Stimulated activated effector memory CD8-positive, alpha-beta T cell treated with anti-CD3 and anti-CD28 coated beads, Interleukin-12 subunit alpha, Interleukin-12 subunit beta, amount 100 ng/mL, for 72 hours (primary cell): ENCODE measurements around the gene FTO.

Experiments
- ATAC-seq: fragments of 150-1000 bp; cut with Tn5 transposase; 2 replicates; pipeline ENCODE4 v1.10.0; 2021
- DNase-seq, 2 donors: peaks; one replicate each; pipeline ENCODE4 v3.0.0; 2021 to 2022; ENCODE audit warnings: low spot score in 2 of 2
- H3K27ac Mint-ChIP-seq: one replicate; pipeline ENCODE4 v1.8.0; 2022; ENCODE audit warnings: mild to moderate bottlenecking, mixed read lengths
- H3K36me3 Mint-ChIP-seq: one replicate; pipeline ENCODE4 v1.8.0; 2022; ENCODE audit warnings: mild to moderate bottlenecking, mixed read lengths
- H3K4me1 Mint-ChIP-seq: one replicate; pipeline ENCODE4 v1.8.0; 2022; ENCODE audit warnings: mixed read lengths
- H3K4me3 Mint-ChIP-seq: one replicate; pipeline ENCODE4 v1.8.0; 2022; ENCODE audit warnings: mild to moderate bottlenecking, mixed read lengths
- H3K9me3 Mint-ChIP-seq: one replicate; pipeline ENCODE4 v1.8.0; 2022; ENCODE audit warnings: mixed read lengths

Gene FTO

DNA sequence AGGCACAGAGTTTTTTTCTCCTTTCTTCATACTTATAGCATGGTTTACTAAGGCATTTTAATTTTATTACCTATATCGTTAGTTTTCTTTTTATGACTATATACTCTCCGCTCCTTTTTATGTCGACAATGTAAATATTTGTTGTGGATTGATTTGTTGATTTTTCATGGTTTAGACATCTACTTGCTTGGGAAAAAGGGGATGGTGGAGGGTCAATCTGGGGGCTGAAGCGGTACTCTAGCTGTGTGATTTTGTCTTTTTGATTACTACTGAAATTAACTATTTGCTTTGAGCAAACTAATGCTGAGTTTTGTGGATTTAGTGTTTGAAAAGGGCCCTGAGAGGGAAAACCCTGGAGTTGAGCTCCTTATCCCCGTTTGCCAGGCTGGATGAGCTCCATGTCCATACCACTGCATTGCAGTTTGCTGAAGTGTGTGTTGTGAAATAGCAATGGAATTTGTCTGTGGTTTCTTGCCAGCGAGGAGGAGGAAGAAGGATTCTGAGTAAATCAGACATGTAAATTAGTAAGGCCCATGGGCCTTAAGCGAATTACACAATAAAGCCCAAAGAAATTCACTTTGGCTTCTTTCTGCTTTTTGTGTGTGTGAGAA lies 72.0 kb downstream of the FTO start:
- no peak overlapping the region for H3K4me3 Mint-ChIP-seq
- no peaks in the 10 kb centered on the region for H3K9me3 Mint-ChIP-seq
- no peaks in the 10 kb centered on the region for H3K36me3 Mint-ChIP-seq
- DNase-seq, result no peak
- no peak for ATAC-seq
- peaks cover 32% of the 10 kb centered on the region for H3K4me1 Mint-ChIP-seq
- H3K27ac Mint-ChIP-seq, result no peak overlapping the region

DNA sequence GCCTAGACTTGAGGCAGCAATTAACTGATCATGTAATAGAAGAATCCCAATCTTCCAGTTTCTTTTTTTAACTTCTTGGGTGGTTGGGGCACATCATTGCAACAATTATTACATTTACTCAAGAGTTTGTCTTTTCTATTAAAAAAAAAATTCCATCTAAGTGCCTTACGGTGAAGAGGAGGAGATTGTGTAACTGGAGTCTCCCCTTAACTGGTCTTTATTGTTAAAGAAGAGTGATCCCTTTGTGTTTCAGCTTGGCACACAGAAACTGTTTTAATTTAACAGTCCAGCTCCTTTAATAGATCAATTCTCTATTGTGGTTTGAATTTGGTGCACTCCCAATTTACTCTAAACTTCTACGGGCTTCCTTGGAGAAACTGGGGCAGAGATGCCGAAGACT lies 75.2 kb downstream of the FTO start:
- Mint-ChIP-seq H3K9me3 (no peaks in the 10 kb centered on the region), H3K27ac (no peak overlapping the region), H3K4me1 (peaks cover 47% of the 10 kb centered on the region), H3K4me3 (no peak overlapping the region), H3K36me3 (no peaks in the 10 kb centered on the region)
- no peak for DNase-seq
- no peak for ATAC-seq

DNA sequence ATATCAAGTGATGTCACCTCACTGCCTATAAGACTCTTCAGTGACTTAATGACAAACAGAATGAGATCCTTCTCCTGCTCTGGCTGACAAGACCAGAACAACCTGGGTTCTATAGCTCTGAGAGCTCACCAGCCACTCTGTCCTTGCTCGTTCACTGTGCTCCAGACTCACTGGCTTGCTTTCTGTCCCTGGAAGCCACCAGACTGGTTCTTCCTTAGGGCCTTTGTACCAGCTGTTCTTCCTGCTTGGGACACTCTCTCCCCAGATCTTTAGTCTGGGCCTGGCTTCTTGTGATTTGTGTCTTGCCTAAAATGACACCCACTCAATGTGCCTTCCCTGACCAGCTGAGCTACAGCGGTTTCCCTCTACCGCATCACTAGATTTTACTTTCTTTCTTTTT lies 76.1 kb downstream of the FTO start:
- Mint-ChIP-seq H3K4me1 (peaks cover 45% of the 10 kb centered on the region), H3K9me3 (no peaks in the 10 kb centered on the region), H3K36me3 (no peaks in the 10 kb centered on the region), H3K4me3 (no peak overlapping the region), H3K27ac (no peak overlapping the region)
- DNase-seq, result no peak
- no peak for ATAC-seq

DNA sequence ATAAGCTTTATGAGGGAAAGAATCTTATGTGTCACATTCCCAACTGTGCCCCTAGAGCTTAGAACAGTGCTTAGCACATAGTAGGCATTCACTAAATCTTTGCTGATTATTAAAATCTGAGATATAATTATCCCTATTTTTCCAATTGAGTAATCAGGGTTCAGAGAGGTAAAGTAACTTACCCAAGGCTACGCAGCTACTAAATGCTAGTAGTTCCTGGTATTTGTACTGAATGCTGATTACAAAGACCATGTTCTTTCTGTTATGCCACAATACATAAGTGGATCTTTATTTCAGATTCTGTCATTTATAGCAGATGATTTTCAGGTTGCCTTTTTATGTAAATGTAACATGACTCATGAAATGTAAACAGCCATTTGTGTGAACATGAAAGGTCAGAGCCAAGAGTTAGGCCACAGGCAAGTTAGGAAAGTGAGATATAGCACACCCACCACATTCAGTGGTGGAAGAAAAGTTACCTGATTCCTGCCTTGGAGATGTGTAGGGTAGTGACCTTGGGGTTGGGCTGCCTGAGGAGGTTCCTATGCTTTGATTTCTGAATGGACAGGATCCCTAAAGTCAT lies 77.2 kb downstream of the FTO start:
- peaks cover 41% of the 10 kb centered on the region for H3K4me1 Mint-ChIP-seq
- ATAC-seq (peak; percentile 62), DNase-seq (no peak)
- H3K27ac Mint-ChIP-seq, result no peak overlapping the region
- H3K36me3 Mint-ChIP-seq, result no peaks in the 10 kb centered on the region
- H3K9me3 Mint-ChIP-seq, result no peaks in the 10 kb centered on the region
- H3K4me3 Mint-ChIP-seq, result no peak overlapping the region

DNA sequence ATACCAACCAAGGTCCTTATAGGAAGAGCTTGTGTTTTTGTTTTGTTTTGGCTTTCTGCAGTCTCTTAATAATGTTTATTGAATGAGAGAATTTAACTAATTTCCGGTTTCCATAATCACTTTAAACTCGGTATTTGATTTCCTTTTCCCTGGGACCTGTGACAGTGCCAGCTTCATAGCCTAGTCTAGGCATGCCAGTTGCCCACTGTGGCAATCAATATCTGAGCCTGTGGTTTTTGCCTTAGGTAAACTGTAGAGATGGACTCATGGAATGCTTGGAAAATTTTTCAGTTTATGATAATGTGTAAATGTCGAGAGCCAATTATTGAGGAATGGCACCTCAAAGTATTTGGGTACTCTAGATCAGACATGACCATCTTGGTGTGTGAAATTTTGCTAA lies 78.2 kb downstream of the FTO start:
- H3K36me3 Mint-ChIP-seq, result no peaks in the 10 kb centered on the region
- H3K9me3 Mint-ChIP-seq, result no peaks in the 10 kb centered on the region
- ATAC-seq, result no peak
- DNase-seq, result no peak
- no peak overlapping the region for H3K4me3 Mint-ChIP-seq
- H3K4me1 Mint-ChIP-seq, result peaks cover 39% of the 10 kb centered on the region
- no peak overlapping the region for H3K27ac Mint-ChIP-seq

DNA sequence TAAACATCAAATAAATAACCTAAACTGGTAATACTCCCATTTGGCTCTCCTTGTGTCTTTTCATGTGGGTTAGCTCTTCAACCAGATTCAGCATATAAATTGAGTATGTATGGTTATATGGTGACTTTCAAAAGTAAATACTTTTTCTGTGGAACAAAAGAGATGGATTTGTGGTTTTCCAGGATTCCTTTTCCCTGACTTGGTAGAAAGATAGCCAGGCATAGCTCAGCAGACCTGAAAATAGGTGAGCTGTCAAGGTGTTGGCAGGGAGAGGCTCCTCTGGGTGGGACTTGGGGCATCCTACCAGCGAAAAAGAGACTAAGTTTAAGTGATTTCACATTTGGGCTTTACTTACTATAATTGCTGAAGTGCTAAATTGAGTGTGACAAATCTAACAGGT lies 80.3 kb downstream of the FTO start:
- DNase-seq (no peak), ATAC-seq (no peak)
- Mint-ChIP-seq H3K36me3 (no peaks in the 10 kb centered on the region), H3K4me3 (no peak overlapping the region), H3K27ac (no peak overlapping the region), H3K4me1 (peaks cover 39% of the 10 kb centered on the region), H3K9me3 (no peaks in the 10 kb centered on the region)

DNA sequence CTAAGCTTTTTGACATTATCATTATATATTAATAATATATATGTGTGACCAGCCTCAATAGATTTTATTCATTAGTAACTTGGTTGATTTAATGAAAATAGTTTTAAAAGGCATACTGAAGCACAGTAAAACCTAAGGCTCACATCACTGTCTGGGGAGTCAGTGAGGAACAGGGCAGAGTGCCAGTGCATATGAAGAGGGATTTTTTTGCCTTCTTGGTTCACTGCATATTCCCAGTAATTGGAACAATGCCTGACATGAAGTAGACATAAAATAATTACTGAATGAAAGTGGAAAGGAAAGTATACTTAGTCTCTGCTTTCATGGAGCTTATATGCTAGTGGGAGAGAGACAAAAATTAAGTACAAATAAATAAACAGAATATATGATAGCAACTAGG lies 81.1 kb downstream of the FTO start:
- H3K4me1 Mint-ChIP-seq, result peaks cover 34% of the 10 kb centered on the region
- no peaks in the 10 kb centered on the region for H3K9me3 Mint-ChIP-seq
- H3K36me3 Mint-ChIP-seq, result no peaks in the 10 kb centered on the region
- DNase-seq, result no peak
- ATAC-seq, result no peak
- no peak overlapping the region for H3K4me3 Mint-ChIP-seq
- H3K27ac Mint-ChIP-seq, result no peak overlapping the region

DNA sequence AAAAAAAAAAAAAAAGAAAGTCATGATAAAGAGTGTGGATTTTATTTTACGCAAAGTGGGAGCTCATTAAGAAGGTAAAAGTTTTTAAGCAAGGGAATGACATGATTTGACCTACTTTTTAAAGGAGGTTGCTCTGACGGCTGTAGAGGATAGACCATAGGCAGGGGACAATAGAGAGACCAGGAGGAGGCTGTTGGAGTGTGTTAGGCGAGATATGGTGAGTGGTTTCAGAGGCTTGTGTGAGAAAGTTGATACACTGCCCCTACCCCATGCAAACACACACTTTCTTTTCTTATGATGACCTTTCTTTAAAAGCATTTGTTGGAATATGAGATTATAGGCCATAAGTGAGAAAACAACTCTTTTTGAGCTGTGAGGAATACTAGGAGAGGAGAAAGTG lies 82.0 kb downstream of the FTO start:
- no peak overlapping the region for H3K4me3 Mint-ChIP-seq
- no peaks in the 10 kb centered on the region for H3K36me3 Mint-ChIP-seq
- peaks cover 33% of the 10 kb centered on the region for H3K4me1 Mint-ChIP-seq
- no peaks in the 10 kb centered on the region for H3K9me3 Mint-ChIP-seq
- DNase-seq (no peak), ATAC-seq (no peak)
- H3K27ac Mint-ChIP-seq, result no peak overlapping the region

DNA sequence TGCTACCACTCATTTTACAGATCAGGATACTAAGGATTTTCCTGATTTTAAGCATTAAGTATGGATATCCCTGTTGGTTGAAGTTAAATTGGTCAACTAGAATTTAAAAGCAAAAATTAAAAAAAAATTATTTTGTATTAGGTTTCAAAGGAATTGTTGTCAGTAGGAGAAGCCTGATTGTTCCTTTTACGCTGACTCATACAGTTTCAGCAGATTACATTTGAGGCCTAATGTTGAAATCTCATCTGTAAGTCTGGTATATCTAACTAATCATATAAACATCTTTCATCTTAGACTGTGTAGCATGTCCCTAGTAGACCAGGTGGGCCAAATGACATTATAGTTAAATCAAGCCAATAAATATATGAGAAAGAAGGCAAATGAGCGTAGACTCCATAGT lies 83.5 kb downstream of the FTO start:
- ATAC-seq (no peak), DNase-seq (no peak)
- H3K36me3 Mint-ChIP-seq, result no peaks in the 10 kb centered on the region
- H3K4me1 Mint-ChIP-seq, result peaks cover 26% of the 10 kb centered on the region
- H3K9me3 Mint-ChIP-seq, result no peaks in the 10 kb centered on the region
- no peak overlapping the region for H3K27ac Mint-ChIP-seq
- H3K4me3 Mint-ChIP-seq, result no peak overlapping the region

DNA sequence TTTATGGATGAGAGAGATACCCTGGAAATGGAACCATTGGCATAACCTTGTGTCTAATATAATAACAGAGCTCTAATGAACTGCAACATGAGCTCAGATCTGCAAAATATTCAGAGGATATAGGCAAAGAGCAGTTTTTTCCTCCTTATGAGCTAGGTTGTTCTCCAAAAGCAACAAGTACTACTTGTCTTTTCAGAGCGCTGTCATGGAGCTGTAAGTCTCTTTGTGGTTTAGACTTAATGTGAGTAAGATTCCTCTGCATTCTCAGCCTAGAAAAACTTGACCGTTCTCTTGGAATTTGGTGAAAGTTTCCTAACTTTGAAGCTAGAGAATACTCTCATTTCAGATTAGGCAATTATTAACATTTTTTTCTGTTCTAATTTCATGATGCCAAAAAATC lies 85.2 kb downstream of the FTO start:
- Mint-ChIP-seq H3K4me3 (no peak overlapping the region), H3K36me3 (no peaks in the 10 kb centered on the region), H3K4me1 (peaks cover 27% of the 10 kb centered on the region), H3K9me3 (no peaks in the 10 kb centered on the region), H3K27ac (no peak overlapping the region)
- ATAC-seq (no peak), DNase-seq (no peak)

DNA sequence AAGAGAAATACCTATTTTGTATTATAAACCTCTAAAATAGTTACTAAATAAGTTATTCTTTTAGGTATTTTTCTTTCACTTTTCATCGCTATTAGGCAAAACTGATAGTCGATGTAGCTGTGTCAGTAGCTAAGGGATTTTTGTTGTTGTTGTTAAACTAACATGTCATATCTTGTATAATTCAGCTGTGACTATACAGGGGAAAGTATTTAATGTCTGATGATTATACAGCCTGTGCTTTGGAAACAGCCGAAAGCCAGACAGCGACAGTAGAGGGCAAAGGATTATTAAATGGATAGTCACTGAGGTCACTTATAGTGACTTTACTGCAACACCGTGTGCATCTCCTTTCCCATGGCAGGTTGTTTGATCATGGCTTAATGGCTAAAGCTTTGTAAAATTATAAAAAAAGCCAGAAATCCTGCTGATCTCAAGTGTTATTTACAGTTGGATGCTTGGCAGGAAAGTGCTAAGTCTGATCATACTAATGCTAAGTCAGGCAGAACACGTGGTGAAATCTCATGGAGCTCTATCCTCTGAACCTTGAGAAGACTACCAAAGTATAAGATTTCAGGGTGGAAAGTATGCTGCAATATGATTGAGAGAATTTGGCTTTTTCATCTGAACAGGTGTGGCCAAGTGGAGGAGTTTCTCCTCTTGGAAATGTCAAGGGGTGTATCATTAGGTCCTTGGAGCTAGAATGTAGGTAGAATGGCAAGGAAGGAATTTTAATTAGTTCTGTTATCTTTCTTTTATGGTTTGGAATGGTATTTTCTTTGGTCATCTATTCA lies 88.4 kb downstream of the FTO start:
- Mint-ChIP-seq H3K4me1 (peaks cover 29% of the 10 kb centered on the region), H3K9me3 (no peaks in the 10 kb centered on the region), H3K4me3 (no peak overlapping the region), H3K27ac (no peak overlapping the region), H3K36me3 (no peaks in the 10 kb centered on the region)
- no peak for DNase-seq
- no peak for ATAC-seq

DNA sequence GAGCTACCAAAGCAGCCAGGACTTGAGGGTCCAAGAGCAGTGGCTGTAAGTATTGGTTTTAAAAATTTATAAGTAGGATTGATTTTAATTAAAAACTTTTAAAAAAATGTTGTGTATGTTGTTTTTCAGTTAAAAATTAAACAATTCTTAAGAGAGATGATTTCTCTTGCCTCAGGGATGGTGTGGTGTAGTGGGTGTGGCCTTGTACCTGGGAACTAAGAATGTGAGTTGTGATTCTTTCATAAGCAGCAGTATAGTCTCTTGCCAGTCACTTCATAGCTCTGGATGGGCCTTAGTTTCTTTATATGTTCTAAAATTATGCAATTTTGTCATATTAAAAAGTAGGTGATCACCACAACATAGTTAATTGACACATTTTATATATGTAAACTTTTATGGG lies 99.5 kb downstream of the FTO start:
- Mint-ChIP-seq H3K4me3 (no peak overlapping the region), H3K27ac (no peak overlapping the region), H3K36me3 (no peaks in the 10 kb centered on the region), H3K4me1 (peaks cover 27% of the 10 kb centered on the region), H3K9me3 (peaks cover 3% of the 10 kb centered on the region)
- no peak for DNase-seq
- ATAC-seq, result no peak

DNA sequence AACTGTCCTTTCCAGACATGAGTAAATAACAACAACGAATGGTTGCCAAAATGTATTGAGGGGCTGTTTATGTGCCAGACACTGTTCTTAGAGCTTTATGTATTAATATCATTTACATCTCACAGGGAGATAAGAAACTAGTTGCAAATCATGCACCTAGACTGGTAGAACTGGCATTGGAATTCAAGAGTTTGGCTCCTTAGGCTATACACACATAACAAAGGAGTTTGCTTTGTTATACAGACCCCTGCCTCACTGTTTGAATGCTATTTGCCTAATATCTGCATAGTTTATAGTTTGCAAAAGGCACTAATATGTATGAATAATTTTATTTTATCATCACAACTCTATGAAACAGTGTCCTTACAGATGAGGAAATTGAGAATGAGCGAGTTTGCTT lies 100.0 kb downstream of the FTO start:
- DNase-seq (no peak), ATAC-seq (no peak)
- Mint-ChIP-seq H3K9me3 (peaks cover 3% of the 10 kb centered on the region), H3K27ac (no peak overlapping the region), H3K4me1 (peaks cover 28% of the 10 kb centered on the region), H3K36me3 (no peaks in the 10 kb centered on the region), H3K4me3 (no peak overlapping the region)

DNA sequence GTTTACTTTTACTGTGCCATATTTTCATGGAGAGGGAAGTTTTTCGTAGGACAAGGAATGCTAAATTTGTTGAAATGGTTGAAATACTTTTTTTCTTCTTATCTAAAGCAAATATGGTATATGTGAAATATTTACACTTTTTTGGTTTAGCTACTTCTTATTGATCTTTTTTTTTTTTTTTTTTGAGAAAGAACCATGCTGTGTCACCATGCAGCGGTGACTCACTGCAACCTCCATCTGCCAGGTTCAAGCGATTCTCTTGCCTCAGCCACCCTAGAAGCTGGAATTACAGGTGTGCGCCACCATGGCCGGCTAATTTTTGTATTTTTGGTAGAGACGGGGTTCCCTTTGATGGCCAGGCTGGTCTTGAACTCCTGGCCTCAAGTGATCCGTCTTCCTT lies 100.5 kb downstream of the FTO start:
- H3K4me3 Mint-ChIP-seq, result no peak overlapping the region
- DNase-seq (no peak), ATAC-seq (no peak)
- no peaks in the 10 kb centered on the region for H3K36me3 Mint-ChIP-seq
- H3K9me3 Mint-ChIP-seq, result peaks cover 3% of the 10 kb centered on the region
- no peak overlapping the region for H3K27ac Mint-ChIP-seq
- peaks cover 32% of the 10 kb centered on the region for H3K4me1 Mint-ChIP-seq

DNA sequence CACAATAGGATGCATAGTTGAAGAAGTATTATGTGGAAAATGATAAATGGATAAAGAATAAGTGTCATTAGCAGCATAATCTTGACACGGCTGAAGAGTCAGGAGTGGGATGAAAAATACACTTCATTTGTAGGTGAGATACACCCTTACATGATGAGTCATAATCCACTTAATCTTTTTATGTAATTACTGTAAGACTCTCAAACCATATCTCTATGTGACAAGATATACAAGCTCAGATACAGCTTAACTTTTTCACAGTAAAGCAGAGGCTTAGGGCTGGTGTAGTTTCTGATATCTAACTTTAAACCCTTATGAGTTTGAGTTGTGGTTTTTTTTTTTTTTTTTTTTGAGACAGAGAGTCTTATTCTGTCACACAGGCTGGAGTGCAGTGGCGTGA lies 101.2 kb downstream of the FTO start:
- Mint-ChIP-seq H3K36me3 (no peaks in the 10 kb centered on the region), H3K9me3 (peaks cover 3% of the 10 kb centered on the region), H3K4me1 (peaks cover 35% of the 10 kb centered on the region), H3K4me3 (no peak overlapping the region), H3K27ac (no peak overlapping the region)
- no peak for DNase-seq
- ATAC-seq, result peak; percentile 72

DNA sequence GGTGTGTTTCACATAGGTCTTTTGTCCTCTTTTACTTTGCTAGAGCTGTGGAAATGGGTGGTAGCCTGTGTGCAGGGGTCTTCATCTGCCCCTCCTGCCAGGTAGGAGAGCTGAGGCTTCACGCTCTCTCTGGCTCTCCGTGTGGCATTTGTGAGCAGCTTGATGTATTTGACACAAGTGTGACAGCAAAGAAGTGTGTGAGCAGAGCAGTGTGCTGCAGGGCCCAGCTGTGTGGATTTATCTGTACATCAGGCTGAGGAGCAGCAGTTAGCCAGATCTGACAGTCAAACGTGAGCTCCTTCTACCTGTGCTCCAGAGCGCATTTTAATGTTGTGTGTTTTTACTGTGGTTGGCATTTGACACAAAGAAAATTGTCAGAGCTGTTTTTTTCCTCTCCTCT lies 101.8 kb downstream of the FTO start:
- Mint-ChIP-seq H3K4me1 (peaks cover 40% of the 10 kb centered on the region), H3K4me3 (no peak overlapping the region), H3K36me3 (no peaks in the 10 kb centered on the region), H3K27ac (no peak overlapping the region), H3K9me3 (peaks cover 3% of the 10 kb centered on the region)
- ATAC-seq (no peak), DNase-seq (no peak)
